Measurements from ENCODE around the gene TCL1A. TPM values are rescaled to one million over a fixed set of nuclear protein-coding genes. Genes with fewer than 3 reads are reported as not detected.

Gene TCL1A
- total RNA-seq, 2 experiments from 2014 or later, result not detected

Other genes with a start within 250 kb of the TCL1A start
- 10 to 100 TPM; 27.3 to 34.2 TPM for gene SYNE3, start 197.5 kb downstream of the TCL1A start, total RNA-seq
- 10 to 100 TPM; 37.9 to 44.1 TPM for gene GLRX5, start 179.1 kb downstream of the TCL1A start, total RNA-seq
- not detected for gene TCL1B, start 27.7 kb downstream of the TCL1A start, total RNA-seq
- not detected for gene TUNAR, start 162.7 kb upstream of the TCL1A start, total RNA-seq

Measured in activated CD4-positive, alpha-beta T cell treated with anti-CD3 and anti-CD28 coated beads for 36 hours (primary cell).